HG03064 (cell line): ENCODE data around the gene EDC4.

Source experiments
- ATAC-seq: cut with Tn5 transposase; IDR thresholded peaks from one replicate; pipeline ENCODE4 v1.9.1; 2021; ENCODE audit warnings: low read depth; ENCODE audit not compliant: unreplicated experiment

The EDC4 gene

GRCh38 chr16:67928561-67929364, 55.9 kb downstream of the EDC4 start:
- ATAC-seq: no peak

- ATAC-seq: no peak
These were observed 57.3 kb downstream of the EDC4 start for GRCh38 chr16:67930191-67930590.

DNA sequence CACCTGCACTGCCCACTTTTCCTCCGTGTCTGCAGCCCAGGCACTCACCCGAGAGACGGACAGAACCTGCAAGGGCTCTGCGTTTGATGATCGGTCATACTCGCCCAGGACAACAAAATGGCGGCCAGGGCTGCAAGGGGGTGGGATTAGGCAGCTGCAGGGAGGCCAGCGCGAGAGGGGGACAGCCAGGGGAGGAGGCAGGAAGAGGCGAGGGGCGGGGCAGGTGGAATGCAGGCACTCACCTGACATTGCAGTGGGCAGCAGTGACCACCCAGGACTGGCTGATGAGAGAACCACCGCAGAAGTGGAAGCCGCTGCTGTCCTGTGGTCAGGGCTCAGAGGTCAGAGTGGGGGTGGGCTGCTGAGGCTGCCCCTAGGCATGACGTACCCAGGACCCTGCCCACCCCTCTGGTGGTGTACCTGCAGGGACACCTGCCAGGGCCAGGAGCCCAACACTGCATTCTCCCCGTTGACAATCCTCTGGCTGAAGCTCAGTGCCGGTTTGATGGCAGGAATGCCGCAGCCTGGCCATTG, 57.9 kb downstream of the EDC4 start:
- ATAC-seq: no peak
